ENCODE results near the gene SUGP1. TPM values are rescaled to one million over a fixed set of nuclear protein-coding genes. Genes with fewer than 3 reads are reported as not detected.

The SUGP1 gene
- total and polyA plus RNA-seq, 3 donors from 2014 or later: 87.4 to 98.8 (median 89.8) TPM

DNA sequence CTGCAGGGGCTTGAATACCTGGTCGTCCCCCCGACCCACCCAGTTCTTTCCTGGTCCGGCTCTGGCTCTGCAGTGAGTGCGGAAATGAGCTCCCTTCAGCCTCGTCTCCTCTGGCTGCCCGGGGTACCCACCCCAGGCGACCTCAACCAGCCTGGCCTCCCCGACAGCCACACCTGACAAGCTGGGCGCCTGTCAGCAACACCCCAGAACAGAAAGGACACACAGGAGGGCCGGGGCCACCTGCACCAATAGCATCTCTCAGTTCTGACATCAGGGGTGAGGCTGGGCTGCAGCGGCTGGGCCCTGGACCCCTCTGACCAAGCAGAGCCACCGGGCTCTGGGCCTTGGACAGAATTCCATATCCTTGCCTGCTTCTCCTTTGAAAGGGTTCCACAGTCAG lies 19.7 kb downstream of the SUGP1 start:
- H3K27ac ChIP-seq: no peak overlapping the region
- TF ChIP-seq, protein P1, sequence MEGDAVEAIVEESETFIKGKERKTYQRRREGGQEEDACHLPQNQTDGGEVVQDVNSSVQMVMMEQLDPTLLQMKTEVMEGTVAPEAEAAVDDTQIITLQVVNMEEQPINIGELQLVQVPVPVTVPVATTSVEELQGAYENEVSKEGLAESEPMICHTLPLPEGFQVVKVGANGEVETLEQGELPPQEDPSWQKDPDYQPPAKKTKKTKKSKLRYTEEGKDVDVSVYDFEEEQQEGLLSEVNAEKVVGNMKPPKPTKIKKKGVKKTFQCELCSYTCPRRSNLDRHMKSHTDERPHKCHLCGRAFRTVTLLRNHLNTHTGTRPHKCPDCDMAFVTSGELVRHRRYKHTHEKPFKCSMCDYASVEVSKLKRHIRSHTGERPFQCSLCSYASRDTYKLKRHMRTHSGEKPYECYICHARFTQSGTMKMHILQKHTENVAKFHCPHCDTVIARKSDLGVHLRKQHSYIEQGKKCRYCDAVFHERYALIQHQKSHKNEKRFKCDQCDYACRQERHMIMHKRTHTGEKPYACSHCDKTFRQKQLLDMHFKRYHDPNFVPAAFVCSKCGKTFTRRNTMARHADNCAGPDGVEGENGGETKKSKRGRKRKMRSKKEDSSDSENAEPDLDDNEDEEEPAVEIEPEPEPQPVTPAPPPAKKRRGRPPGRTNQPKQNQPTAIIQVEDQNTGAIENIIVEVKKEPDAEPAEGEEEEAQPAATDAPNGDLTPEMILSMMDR (IDR thresholded peaks at IDR 0.05): no peak
- DNase-seq: no peak
- H3K4me3 ChIP-seq: no peak overlapping the region
- WGBS, 2 donors: 94 to 99% methylated on average over 12 of the region's 12 CpGs
- no peaks in the 10 kb centered on the region for H3K9me3 ChIP-seq
- no peaks in the 10 kb centered on the region for H3K36me3 ChIP-seq (ENCODE audit: low read depth, missing control alignments)
- no peaks in the 10 kb centered on the region for H3K27me3 ChIP-seq
- intact Hi-C loops (cut with DNase I; ENCODE audit: low total_unique reads): no loop called here
- H3K4me1 ChIP-seq: no peaks in the 10 kb centered on the region

- peak; percentile 29 for DNase-seq
- H3K9me3 ChIP-seq: no peaks in the 10 kb centered on the region
Observed at GRCh38 chr19:19297759-19298158, 22.6 kb downstream of the SUGP1 start.

GRCh38 chr19:19296953-19297689 lies 23.2 kb downstream of the SUGP1 start:
- intact Hi-C loops (cut with DNase I; ENCODE audit: low total_unique reads): no loop called here
- H3K27me3 ChIP-seq: no peaks in the 10 kb centered on the region
- 92% methylated on average over 11 to 19 of the region's 19 CpGs for WGBS, 2 donors
- H3K4me1 ChIP-seq: no peaks in the 10 kb centered on the region
- H3K9me3 ChIP-seq: no peaks in the 10 kb centered on the region
- H3K36me3 ChIP-seq (ENCODE audit: low read depth, missing control alignments): no peaks in the 10 kb centered on the region
- no peak for DNase-seq
- H3K4me3 ChIP-seq: no peak overlapping the region
- no peak overlapping the region for H3K27ac ChIP-seq
- TF ChIP-seq POLR2A (IDR thresholded peaks at IDR 0.05): no peak
- TF ChIP-seq, protein P1 (IDR thresholded peaks at IDR 0.05): no peak

More at GRCh38 chr19:19297759-19298158, 22.6 kb downstream of the SUGP1 start:
- Histone ChIP-seq H3K36me3 (ENCODE audit: low read depth, missing control alignments) (no peaks in the 10 kb centered on the region), H3K27ac (no peak overlapping the region), H3K27me3 (no peaks in the 10 kb centered on the region), H3K4me3 (no peak overlapping the region), H3K4me1 (no peaks in the 10 kb centered on the region)
- no peak for TF ChIP-seq POLR2A (IDR thresholded peaks at IDR 0.05)
- TF ChIP-seq, protein P1 (IDR thresholded peaks at IDR 0.05): no peak
- intact Hi-C loops (cut with DNase I; ENCODE audit: low total_unique reads): no loop called here
- 54 to 68% methylated on average over 8 to 9 of the region's 9 CpGs for WGBS, 2 donors

DNA sequence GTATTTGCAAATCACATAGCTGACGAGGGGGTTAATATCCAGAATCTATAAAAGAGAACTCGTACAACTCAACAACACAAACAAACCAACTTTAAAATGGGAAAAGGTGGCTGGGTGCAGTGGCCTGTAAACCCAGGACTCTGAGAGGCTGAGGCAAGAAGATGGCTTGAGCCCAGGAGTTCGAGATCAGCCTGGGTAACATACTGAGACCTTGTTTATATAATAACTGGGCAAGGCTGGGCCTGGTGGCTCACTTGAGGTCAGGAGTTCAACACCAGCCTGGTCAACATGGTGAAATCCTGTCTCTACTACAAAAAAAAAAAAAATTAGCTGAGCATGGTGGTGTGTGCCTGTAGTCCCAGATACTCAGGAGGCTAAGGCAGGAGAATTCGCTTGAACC lies 25.4 kb downstream of the SUGP1 start:
- Histone ChIP-seq H3K27ac (no peak overlapping the region), H3K4me1 (no peaks in the 10 kb centered on the region), H3K4me3 (no peak overlapping the region), H3K9me3 (no peaks in the 10 kb centered on the region), H3K36me3 (ENCODE audit: low read depth, missing control alignments) (no peaks in the 10 kb centered on the region), H3K27me3 (no peaks in the 10 kb centered on the region)
- intact Hi-C loops (cut with DNase I; ENCODE audit: low total_unique reads): no loop called here
- TF ChIP-seq POLR2A (IDR thresholded peaks at IDR 0.05): no peak
- TF ChIP-seq, protein P1 (IDR thresholded peaks at IDR 0.05): no peak
- WGBS, 2 donors: 89 to 92% methylated on average over 4 of the region's 4 CpGs
- no peak for DNase-seq

DNA sequence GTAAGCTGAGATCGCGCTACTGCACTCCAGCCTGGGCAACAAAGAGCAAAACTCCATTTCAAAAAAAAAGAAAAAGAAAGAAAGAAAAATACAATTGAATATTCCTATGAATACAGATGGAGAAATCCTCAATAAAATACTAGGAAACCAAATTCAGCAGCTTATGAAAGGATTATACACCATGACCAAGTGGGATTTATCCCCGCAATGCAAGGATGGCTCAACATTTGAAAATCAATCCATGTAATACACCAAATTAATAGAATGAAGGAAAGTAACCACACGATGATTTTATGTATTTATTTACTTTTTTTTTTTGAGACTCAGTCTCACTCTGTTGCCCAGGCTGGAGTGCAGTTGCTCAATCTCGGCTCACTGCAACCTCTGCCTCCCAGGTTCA lies 27.7 kb downstream of the SUGP1 start:
- 94 to 96% methylated on average over 5 of the region's 5 CpGs for WGBS, 2 donors
- no peak for DNase-seq
- Histone ChIP-seq H3K36me3 (ENCODE audit: low read depth, missing control alignments) (no peaks in the 10 kb centered on the region), H3K4me1 (no peaks in the 10 kb centered on the region), H3K9me3 (no peaks in the 10 kb centered on the region), H3K27ac (no peak overlapping the region), H3K27me3 (no peaks in the 10 kb centered on the region), H3K4me3 (no peak overlapping the region)
- intact Hi-C loops (cut with DNase I; ENCODE audit: low total_unique reads): no loop called here
- no peak for TF ChIP-seq POLR2A (IDR thresholded peaks at IDR 0.05)
- TF ChIP-seq, protein P1 (IDR thresholded peaks at IDR 0.05): no peak

All from testis (tissue), 3 donors.